ENCODE data around the gene ZNRF1. TPM values are rescaled to one million over a fixed set of nuclear protein-coding genes. Genes with fewer than 3 reads are reported as not detected.

The ZNRF1 gene
- total and polyA plus RNA-seq, 2 of the 13 experiments (the other 11 are each of a cell fraction or from before 2014, with no cell fraction given) = 43.9 to 58.7 TPM

DNA sequence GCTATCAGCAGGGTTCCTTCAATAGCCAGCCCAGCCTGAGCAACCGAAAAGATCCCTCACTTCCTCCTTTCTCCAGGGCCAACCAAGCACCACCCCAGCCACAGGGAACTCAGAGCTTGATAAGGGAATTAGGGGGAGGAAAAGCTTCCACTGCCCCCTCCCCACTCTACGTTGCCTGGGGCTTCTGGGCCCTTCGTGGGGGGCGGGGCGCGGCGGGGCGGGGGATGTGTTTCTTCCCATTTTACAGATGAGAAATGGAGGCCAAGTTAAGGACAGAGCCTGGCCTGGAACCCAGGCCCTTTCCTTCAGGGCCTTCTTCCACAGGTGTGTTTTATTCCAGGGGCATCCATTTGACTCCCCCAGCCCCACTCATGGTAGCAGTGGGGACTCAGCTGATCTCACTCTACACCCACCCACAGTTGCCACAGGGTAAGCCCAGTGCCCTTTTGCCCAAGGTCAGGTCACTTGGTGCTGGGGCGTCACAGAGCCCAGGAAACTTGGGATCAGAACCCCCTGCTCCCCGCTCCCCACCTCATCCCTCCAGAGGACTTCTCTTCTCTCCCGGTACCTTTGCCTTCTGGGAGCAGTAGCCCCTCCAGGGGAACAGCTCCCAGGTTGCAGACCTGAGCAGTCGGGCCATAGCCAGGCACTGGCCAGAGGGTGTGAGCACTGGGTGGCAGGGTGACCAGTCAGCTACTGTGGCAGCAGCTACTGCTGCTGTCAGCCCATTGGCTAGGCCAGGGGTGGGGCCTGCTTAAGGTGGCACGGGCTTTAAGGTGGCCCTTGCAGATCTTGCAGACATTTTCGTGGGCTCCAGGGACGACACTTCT, 117.5 kb downstream of the ZNRF1 start, which contains the start of gene LDHD:
Gene LDHD (minus strand): TSS at position 700 of the 830 bp plus-strand sequence. CDS start 60 bp downstream, at position 640.
- H3K27me3 ChIP-seq (ENCODE audit: control insufficient read depth in 1 of 2, insufficient read depth in 2 of 2, low read length in 2 of 2) = no peaks in the 10 kb centered on the region; a peak in 1 of 5 replicates
- peak within 1 kb of the TSS; percentile 79 for H3K4me2 ChIP-seq (ENCODE audit: low read depth, low read length)
- BruUV-seq (replicated peaks) = no TSS peak
- intact Hi-C loops (cut with micrococcal nuclease; ENCODE audit: unreplicated experiment) = loop anchor here (1.0 kb wide), 1 partner anchor 32 kb away; the partner anchor contains the start of gene ZFP1
- H2AFZ ChIP-seq (ENCODE audit: low read length) = peak within 1 kb of the TSS; percentile 65
- H3K36me3 ChIP-seq (replicated peaks in 1 of 2; ENCODE audit: control insufficient read depth in 1 of 2, insufficient read depth in 2 of 2, low read length in 2 of 2) = 0 out of 5 replicates have a peak, but pooled peaks cover 0 to 2% of the 10 kb centered on the region in 2 experiments
- peak; percentile 93 for ATAC-seq
- in situ Hi-C loops (cut with HindIII; ENCODE audit: extremely low pct_ligation_motif_present, low pct_unique_long_range_greater_than_20kb) = no loop called here
- H4K20me1 ChIP-seq (ENCODE audit: insufficient read depth, low read length) = no peaks in the 10 kb centered on the region
- H3K9ac ChIP-seq (ENCODE audit: insufficient read depth, low read depth, low read length) = peak within 1 kb of the TSS; percentile 75
- 6% methylated on average over 14 of the region's 15 CpGs for WGBS (ENCODE audit: low lambda C conversion rate)
- H3K27ac ChIP-seq (ENCODE audit: extremely low read length, insufficient read depth, low read length) = peak within 1 kb of the TSS; percentile 48
- H3K4me3 ChIP-seq (replicated peaks in 1 of 3; ENCODE audit: insufficient read depth in 1 of 3, low read depth in 2 of 3, low read length in 3 of 3) = peak within 1 kb of the TSS; percentile 56 to 83 (median 59)
- POLR2A ChIA-PET = interaction anchor here (0.6 to 1.5 kb wide), 9 partner anchors 8 to 131 kb away, joined by 3 to 13 read pairs (median 4); partner anchors contain the start of genes WDR59 and ZNRF1
- CTCF ChIA-PET (ENCODE audit: low intra/inter-chr PET ratio, low total read pairs) = no interaction called here
- peaks cover 20% of the 10 kb centered on the region for H3K79me2 ChIP-seq (ENCODE audit: insufficient read depth, low read length)
- H3K9me3 ChIP-seq (ENCODE audit: low read length) = peaks cover 6% of the 10 kb centered on the region
- peak; percentile 97 for FAIRE-seq
- peaks cover 78% of the 10 kb centered on the region for H3K4me1 ChIP-seq (ENCODE audit: insufficient read depth, low read length)
- peak; percentile 86 for DNase-seq (ENCODE audit: low spot score)
- TF ChIP-seq, protein P1, sequence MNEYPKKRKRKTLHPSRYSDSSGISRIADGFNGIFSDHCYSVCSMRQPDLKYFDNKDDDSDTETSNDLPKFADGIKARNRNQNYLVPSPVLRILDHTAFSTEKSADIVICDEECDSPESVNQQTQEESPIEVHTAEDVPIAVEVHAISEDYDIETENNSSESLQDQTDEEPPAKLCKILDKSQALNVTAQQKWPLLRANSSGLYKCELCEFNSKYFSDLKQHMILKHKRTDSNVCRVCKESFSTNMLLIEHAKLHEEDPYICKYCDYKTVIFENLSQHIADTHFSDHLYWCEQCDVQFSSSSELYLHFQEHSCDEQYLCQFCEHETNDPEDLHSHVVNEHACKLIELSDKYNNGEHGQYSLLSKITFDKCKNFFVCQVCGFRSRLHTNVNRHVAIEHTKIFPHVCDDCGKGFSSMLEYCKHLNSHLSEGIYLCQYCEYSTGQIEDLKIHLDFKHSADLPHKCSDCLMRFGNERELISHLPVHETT (CRISPR knock-in tag; conservative IDR thresholded peaks at IDR 0.05) = peak; percentile 61; the same call in 1 of the 2 replicates
- TF ChIP-seq GATAD1 (CRISPR knock-in tag; IDR thresholded peaks at IDR 0.05) (peak; percentile 81), SSRP1 (CRISPR knock-in tag; IDR thresholded peaks at IDR 0.05) (no peak), TRIM24 (CRISPR knock-in tag; IDR thresholded peaks at IDR 0.05) (no peak), ZNF274 (CRISPR knock-in tag; IDR thresholded peaks at IDR 0.05) (peak; percentile 89), NKX3-1 (CRISPR knock-in tag; IDR thresholded peaks at IDR 0.05) (0 out of 2 replicates have a peak, but pooled peaks have one; percentile 11)
- TF ChIP-seq, protein P2, sequence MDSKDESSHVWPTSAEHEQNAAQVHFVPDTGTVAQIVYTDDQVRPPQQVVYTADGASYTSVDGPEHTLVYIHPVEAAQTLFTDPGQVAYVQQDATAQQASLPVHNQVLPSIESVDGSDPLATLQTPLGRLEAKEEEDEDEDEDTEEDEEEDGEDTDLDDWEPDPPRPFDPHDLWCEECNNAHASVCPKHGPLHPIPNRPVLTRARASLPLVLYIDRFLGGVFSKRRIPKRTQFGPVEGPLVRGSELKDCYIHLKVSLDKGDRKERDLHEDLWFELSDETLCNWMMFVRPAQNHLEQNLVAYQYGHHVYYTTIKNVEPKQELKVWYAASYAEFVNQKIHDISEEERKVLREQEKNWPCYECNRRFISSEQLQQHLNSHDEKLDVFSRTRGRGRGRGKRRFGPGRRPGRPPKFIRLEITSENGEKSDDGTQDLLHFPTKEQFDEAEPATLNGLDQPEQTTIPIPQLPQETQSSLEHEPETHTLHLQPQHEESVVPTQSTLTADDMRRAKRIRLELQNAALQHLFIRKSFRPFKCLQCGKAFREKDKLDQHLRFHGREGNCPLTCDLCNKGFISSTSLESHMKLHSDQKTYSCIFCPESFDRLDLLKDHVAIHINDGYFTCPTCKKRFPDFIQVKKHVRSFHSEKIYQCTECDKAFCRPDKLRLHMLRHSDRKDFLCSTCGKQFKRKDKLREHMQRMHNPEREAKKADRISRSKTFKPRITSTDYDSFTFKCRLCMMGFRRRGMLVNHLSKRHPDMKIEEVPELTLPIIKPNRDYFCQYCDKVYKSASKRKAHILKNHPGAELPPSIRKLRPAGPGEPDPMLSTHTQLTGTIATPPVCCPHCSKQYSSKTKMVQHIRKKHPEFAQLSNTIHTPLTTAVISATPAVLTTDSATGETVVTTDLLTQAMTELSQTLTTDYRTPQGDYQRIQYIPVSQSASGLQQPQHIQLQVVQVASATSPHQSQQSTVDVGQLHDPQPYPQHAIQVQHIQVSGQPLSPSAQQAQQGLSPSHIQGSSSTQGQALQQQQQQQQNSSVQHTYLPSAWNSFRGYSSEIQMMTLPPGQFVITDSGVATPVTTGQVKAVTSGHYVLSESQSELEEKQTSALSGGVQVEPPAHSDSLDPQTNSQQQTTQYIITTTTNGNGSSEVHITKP (CRISPR knock-in tag; IDR thresholded peaks at IDR 0.05; ENCODE audit: low read depth) = no peak; the same call in 1 of the 2 replicates
- TF ChIP-seq, protein P3, sequence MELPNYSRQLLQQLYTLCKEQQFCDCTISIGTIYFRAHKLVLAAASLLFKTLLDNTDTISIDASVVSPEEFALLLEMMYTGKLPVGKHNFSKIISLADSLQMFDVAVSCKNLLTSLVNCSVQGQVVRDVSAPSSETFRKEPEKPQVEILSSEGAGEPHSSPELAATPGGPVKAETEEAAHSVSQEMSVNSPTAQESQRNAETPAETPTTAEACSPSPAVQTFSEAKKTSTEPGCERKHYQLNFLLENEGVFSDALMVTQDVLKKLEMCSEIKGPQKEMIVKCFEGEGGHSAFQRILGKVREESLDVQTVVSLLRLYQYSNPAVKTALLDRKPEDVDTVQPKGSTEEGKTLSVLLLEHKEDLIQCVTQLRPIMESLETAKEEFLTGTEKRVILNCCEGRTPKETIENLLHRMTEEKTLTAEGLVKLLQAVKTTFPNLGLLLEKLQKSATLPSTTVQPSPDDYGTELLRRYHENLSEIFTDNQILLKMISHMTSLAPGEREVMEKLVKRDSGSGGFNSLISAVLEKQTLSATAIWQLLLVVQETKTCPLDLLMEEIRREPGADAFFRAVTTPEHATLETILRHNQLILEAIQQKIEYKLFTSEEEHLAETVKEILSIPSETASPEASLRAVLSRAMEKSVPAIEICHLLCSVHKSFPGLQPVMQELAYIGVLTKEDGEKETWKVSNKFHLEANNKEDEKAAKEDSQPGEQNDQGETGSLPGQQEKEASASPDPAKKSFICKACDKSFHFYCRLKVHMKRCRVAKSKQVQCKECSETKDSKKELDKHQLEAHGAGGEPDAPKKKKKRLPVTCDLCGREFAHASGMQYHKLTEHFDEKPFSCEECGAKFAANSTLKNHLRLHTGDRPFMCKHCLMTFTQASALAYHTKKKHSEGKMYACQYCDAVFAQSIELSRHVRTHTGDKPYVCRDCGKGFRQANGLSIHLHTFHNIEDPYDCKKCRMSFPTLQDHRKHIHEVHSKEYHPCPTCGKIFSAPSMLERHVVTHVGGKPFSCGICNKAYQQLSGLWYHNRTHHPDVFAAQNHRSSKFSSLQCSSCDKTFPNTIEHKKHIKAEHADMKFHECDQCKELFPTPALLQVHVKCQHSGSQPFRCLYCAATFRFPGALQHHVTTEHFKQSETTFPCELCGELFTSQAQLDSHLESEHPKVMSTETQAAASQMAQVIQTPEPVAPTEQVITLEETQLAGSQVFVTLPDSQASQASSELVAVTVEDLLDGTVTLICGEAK (IDR thresholded peaks at IDR 0.05) = no peak
- TF ChIP-seq, protein P3 (CRISPR knock-in tag; IDR thresholded peaks at IDR 0.05) = peak; percentile 55; the same call in 1 of the 2 replicates

Data from HepG2 (cell line).